HG03575 (cell line): ENCODE results near the gene MTCL1.

ENCODE experiments used
- ATAC-seq: cut with Tn5 transposase; IDR thresholded peaks from one replicate; pipeline ENCODE4 v1.9.1; 2021; ENCODE audit not compliant: unreplicated experiment, insufficient number of reproducible peaks, low FRiP score; ENCODE audit errors: extremely low read depth

MTCL1 gene

GRCh38 chr18:8799596-8800441 lies 94.5 kb downstream of the MTCL1 start:
- no peak for ATAC-seq

- ATAC-seq, result no peak
Measured at GRCh38 chr18:8800445-8800844, 95.1 kb downstream of the MTCL1 start.

GRCh38 chr18:8800876-8801262 lies 95.5 kb downstream of the MTCL1 start:
- ATAC-seq, result no peak

GRCh38 chr18:8801263-8801901 lies 96.0 kb downstream of the MTCL1 start:
- ATAC-seq, result no peak

- ATAC-seq, result no peak
Measured at GRCh38 chr18:8802017-8802672, 96.8 kb downstream of the MTCL1 start.

- ATAC-seq, result no peak
Measured at GRCh38 chr18:8803063-8803795, 97.9 kb downstream of the MTCL1 start.

- ATAC-seq, result no peak
Measured at GRCh38 chr18:8803957-8804356, 98.6 kb downstream of the MTCL1 start.

GRCh38 chr18:8805552-8805951 lies 100.2 kb downstream of the MTCL1 start:
- no peak for ATAC-seq

- ATAC-seq, result no peak
Measured at GRCh38 chr18:8806100-8806797, 100.9 kb downstream of the MTCL1 start.

GRCh38 chr18:8806798-8807487 lies 101.6 kb downstream of the MTCL1 start:
- ATAC-seq, result no peak

GRCh38 chr18:8807488-8807805 lies 102.1 kb downstream of the MTCL1 start:
- ATAC-seq, result no peak

GRCh38 chr18:8808001-8808400 lies 102.6 kb downstream of the MTCL1 start:
- ATAC-seq, result no peak

GRCh38 chr18:8809514-8809913 lies 104.2 kb downstream of the MTCL1 start:
- ATAC-seq, result no peak

GRCh38 chr18:8810157-8810556 lies 104.8 kb downstream of the MTCL1 start:
- ATAC-seq, result no peak

- ATAC-seq, result no peak
Measured at GRCh38 chr18:8811115-8811514, 105.8 kb downstream of the MTCL1 start.

- no peak for ATAC-seq
Measured at GRCh38 chr18:8812631-8813030, 107.3 kb downstream of the MTCL1 start.

- no peak for ATAC-seq
Measured at GRCh38 chr18:8813611-8814010, 108.3 kb downstream of the MTCL1 start.

- ATAC-seq, result no peak
Measured at GRCh38 chr18:8814206-8814605, 108.8 kb downstream of the MTCL1 start.
